Raji (cell line): ENCODE data around the gene CHRNA1.

ENCODE experiments used
- POLR2A ChIP-seq: IDR thresholded peaks from 2 replicates; pipeline ENCODE4 v1.6.1; 2011; ENCODE audit warnings: low read depth, low read length, control low read depth; ENCODE audit not compliant: insufficient read depth

Gene CHRNA1

DNA sequence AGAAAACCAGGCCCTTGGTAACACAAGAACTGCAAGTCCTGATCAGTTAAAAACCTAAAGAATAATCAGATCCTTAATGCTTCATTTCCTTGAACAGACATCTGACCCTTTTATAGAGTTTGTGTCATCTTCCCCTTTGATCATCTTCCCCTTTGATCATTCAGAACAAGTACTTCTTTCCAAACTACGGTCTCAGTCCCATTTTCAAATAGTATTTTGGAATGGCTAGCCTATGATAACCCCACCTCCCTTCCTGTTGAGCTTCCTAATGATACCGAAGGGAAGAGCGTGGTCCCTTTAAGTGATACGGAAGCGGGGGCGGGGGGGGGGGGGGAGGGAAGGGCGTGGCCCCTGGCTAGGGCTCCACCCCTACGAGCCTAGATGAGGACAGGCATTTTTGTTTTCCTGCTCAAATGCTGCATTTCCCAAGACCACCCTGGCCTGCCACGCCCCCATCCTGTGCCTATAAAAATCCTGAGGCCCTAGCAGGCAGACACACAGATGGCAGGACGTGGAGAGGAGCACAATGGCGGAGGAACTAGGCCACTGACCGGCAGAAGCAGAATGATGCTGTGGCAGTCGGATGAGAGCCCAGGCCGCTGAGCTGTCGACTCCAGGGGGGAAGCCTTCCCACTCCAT, 24.1 kb upstream of the CHRNA1 start:
- TF ChIP-seq POLR2A, result no peak

DNA sequence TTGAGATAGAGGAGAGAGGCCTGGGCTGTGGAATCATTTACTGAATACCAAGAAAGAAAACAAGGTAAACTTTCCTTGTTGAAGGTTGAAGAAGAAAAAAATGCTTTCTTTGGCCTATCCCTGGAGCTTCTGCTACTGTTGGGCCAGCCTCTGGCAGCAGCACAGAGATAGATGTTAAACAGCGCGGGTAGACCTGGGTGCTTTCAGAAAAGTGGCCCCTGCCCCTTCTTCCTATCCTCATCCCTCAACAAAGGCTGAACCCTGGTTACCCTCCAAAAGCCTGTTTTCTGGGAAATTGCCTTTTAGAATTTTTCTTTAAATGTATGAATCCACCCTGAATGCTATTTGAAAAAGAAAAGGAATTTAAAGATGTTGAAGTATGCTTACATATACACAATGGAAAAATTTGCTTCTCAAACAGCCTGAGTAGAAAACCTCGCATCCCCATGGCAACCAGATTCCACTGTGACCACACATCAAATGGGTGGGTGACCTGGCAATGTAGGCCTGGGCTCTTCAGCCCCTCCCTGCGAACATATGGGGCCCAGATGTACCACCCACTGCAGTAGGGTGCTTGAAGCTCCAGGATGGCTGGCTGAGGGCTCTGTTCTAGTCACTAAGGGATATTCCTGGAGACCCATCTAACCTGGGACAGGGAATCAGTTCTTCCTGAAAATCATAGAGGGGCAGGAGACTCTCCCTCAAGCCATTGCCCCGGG, 23.4 kb upstream of the CHRNA1 start:
- TF ChIP-seq POLR2A, result no peak

DNA sequence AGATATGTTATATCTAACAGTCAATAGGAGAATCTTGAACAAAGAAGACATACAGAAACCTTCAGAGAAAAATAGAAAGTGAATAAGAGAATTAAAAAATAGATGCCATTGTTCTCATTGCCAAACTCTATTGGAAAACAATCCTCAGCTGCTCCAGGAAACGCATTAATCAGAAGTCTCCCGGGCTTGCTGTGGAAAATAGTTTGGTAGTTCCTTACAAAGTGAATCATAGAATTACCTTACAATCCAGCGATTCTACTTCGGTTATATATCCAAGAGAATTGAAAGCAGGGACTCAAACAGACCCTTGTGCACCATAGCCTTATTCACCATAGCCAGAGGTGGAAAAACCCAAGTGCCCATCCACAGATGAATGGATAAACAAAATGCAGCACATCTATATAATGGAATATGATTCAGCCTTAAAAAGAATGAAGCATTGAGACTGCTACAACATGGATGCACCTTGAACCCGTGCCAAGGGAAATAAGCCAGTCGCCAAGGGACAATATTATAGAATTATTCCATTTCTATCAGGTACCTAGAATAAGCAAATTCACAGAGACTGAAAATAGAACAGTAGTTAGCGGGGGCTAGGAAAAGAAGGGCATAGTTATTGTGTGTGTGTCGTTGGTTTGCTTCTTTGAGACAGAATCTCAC, 21.9 kb upstream of the CHRNA1 start:
- no peak for TF ChIP-seq POLR2A

DNA sequence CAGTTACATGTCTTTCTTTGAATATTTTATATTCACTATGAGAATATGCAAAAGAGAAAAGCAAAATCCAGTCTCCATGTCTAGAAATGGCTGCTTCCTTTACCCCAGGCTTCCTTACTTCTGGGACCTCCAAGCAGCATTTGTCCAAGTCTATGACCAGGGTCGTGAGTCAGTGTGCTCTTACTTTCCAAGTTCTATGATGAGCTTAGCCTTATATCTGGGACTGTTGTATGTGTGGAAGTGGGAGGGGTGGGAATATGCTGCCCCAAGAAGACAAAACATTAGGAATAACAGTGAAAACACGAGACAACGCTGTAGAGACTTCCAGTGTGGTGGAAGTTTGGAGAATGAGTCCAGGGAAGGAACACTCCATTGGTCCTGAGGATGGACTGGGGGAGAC, 21.2 kb upstream of the CHRNA1 start:
- TF ChIP-seq POLR2A, result no peak

DNA sequence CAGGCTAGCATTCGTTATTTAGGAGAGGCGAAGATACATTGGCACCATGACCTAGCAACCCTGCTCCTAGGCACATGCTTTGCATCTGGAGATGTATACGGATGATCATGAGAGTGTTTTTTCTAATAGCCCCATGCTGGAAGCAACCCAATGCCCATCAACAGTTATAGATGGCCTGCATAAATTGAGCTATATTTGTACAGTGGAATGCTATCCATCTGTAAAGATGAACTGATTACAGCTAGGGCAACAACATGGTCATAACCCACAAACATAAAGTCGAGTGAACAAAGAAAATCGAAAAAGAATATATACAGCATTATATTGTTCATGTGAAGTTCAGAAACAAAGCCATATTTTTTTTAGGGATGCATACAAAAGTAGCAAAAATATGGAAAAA, 20.6 kb upstream of the CHRNA1 start:
- TF ChIP-seq POLR2A, result no peak

DNA sequence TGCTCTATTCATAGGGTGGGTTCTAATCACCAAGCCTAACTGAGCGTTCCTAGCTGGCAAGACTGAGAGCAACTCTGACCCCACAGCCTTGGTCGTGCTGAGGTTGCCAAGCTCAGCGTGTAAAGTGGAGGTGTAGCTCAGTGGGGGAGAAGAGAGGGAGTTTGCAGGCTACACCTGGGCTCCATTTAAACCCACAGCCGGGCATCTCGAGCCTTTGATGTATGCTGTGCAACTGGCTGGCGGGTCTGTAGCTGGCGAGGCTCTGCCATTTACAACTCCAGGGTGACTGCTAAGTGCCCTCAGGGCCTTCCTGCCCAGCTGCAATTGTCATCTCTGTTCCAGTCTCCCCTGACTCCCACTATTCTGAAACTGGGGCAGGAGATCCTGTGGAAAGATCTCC, 20.0 kb upstream of the CHRNA1 start:
- no peak for TF ChIP-seq POLR2A

DNA sequence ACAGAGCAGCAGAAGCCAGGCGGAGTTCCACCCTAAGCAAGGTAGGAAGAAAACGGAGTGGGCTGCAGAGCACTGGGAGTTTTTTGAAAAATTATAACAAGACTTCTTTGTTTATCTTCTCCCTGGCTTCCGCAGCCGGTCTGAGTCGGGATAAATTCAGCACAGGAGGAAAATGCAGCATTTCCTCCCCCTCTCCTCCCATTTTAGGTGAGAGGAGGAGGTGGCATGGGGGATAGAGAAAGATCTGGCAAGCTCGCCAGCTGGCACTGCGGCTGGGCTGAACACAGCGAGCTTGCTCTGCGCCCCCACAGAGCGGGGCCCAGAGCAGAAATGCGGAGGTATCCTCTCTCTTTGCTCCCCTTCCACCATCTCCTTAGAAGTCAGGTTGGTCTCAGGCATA, 17.7 kb upstream of the CHRNA1 start:
- TF ChIP-seq POLR2A, result no peak

DNA sequence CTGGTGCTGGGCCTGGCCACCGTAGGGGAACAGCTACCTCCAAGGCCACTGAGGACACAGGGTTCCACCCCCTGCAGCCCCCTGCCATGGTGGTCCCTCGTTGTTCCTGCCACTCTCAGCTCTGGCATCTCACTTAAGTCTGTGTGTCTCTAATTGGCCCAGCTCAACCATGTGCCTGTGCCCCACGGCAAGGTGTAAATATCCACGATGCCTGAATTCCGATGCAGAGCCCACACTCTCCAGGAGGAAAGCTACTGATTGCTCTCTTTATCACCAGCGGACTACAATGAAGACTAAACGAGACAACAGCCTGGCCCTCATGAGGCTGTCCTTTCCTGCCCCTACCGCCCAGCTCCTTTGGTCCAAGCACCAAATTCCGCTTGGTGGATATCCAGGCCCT, 17.0 kb upstream of the CHRNA1 start:
- no peak for TF ChIP-seq POLR2A

DNA sequence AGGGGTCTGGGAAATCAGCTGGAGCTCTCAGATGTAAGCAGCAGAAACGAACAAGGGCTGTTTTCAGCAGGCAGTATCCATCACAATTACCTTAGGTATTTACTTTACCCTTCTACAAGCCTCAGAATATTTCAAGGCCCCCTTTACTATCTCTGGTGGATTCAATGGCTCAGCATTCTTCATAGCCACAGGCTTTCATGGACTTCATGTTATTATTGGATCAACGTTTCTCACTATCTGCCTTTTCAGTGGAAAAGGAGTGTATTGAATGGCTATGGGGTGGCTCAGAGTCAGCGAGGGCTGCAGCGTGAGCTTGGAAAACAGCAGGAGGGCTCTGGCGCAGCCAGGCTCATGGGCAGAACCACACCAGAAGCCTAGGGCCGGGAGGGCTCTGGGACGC, 16.6 kb upstream of the CHRNA1 start:
- TF ChIP-seq POLR2A, result no peak

DNA sequence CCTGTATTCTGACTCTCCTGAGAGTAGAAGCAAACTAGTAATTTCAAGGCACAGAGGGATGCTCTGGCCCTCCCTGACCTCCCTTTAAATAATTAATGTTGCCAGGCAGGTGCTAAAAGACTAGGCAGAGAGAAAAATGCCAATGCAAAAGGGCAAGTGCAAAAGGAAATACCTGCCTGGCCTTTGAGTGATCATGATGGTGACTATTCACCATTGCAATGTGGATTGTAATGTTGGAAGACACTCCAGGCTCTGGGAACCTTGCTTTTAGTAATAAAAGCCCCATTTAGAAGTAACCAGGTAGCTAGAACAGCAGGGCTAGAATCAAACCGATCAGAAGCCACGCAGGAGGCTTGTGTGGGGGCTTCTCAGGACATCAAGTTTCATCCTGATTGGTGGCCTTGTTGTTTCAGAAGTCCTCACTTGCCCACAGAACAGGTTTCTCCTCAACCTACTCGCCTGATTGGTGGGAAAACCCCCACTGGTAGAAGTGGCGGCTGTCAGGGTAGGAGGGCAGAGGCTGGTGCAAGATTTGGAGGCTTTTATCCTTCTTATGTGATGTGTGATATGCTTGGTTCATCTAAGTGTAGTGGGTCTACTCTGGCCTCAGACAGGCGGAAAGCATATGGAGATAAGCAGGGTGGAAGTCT, 16.0 kb upstream of the CHRNA1 start:
- TF ChIP-seq POLR2A, result no peak

DNA sequence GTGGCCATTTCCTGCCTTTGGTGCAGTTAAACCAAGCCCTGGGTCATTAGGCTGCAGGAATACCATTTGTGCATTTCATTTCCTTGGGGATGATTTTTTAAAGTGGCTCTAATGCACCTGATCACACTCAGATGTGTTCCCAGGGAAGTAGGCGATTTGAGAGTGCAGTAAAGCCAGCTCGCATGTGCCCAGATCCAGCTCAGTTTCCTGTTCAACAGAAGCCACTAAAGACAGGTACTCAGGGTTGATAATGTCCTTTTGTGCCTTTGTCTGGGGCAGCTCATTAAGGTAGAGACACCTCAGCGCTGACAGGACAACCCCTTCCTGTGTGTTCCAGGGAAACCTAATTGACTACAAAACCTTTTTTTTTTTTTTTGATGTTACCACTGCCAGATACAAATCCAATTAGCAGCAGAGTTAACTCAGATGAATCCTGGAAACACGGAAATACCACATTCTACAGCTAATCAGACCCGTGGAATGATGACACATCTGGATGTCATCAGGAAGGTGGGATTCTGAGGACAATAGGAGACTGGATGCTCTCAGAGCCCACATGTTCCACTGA, 15.2 kb upstream of the CHRNA1 start:
- TF ChIP-seq POLR2A, result no peak

DNA sequence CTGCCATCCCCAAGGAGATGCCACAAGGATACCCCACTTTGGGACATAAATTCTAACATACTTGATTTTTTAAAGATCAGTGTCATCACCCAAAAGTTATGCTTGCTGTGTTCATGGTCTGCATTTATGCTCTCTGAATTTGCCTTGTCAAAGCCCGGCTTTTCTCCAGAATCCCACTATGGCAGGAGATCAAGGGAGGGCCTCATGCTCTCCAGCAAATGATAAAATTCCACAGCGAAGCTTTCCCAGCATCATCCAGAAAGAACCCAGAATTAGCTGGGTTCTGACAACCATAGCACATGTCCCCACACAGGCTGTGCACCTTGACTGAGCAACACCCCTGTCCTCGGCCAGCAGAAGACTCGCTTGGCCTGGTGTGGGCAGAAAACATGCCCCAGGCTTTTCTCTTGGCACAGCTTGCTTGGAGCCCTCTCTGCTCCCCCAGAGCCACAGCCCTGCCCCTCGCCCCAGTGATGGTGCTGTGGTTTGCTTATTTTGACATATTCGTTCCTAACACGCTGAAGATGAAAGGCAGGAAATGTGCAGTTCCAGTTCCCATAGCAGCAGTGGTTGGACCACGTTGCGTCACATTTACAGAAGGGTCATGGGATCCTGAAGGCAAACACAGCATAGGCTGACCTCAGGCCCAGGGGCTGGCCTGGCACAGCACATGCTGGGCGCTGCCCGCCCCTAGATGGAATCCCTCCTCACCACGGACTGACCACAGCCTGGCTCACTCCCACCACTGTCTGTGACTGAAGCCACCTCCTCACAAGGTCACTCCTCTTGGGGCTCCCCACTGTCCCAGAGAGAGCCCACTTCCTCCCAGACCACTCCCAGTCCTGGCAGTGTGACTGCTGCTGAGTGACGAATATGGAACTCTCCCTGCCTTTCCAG, 14.1 kb upstream of the CHRNA1 start:
- no peak for TF ChIP-seq POLR2A

DNA sequence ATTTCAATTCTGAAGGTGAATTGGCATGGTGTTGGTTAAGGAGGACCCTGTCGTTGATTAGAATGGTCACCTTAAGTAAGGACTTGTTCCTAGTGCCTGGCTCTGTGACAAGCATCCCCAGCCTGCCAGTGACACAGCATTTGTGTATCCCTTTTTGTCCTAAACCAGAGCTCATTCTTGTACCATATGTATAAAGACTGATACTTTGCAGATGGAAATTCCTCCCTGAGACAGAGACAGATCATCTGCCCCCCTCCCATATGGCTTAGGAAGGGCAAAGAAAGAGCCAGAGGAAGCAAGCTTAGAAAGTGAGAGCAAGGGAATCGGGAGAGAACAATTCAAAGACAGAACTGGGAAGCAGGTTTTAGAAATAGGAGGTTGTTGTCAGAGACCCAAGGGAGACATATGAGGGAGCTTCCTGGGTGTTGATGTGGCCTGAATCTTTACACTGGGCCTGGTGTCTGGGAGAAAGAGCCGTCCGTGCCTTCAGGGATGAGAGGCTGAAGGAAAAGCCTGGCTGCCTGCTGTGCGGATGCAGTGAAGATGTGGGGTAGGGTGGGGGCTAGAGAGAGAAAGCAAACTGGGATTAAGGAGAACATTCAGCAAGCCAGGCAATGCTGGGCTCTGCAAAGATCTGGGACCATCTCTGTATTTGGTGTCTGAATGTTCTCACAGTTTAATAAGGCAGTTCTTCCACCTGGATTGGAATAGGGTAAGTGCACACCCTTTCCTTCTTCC, 13.2 kb upstream of the CHRNA1 start:
- no peak for TF ChIP-seq POLR2A

DNA sequence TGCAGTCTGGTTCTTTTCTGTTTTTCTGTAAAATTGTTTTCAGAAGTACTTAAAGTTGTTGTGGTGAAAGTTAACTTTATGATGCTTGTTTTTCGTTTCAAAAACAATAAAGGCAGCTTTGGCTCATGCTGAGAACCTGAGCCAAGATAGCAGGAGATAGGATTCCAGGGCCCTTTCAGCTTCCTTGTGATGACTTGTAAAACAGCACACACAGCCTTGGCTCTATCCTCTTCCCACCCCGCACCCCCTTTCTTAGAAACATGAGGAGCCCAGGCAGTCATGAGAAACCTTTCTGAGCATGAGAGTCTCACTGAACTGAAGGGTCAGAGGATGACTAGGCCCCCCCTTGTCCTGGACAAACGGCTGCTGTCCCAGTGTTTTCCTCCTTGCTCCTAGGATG, 12.4 kb upstream of the CHRNA1 start:
- TF ChIP-seq POLR2A, result no peak
